Progenitor cell of endocrine pancreas (in vitro differentiated cells): ENCODE measurements around the gene ADGRA1. TPM values are rescaled to one million over a fixed set of nuclear protein-coding genes. Genes with fewer than 3 reads are reported as not detected.

ENCODE experiments used
- DNase-seq: peaks from one replicate; pipeline ENCODE4 v3.0.0; 2021; ENCODE audit warnings: low spot score; ENCODE audit not compliant: unreplicated experiment
- H3K27ac Mint-ChIP-seq: 2 replicates; pipeline ENCODE4 v1.8.0; 2021; ENCODE audit warnings: mild to moderate bottlenecking, moderate library complexity, mixed read lengths
- H3K27me3 Mint-ChIP-seq: 2 replicates; pipeline ENCODE4 v1.8.0; 2021; ENCODE audit warnings: mixed read lengths
- H3K36me3 Mint-ChIP-seq: 2 replicates; pipeline ENCODE4 v1.8.0; 2022; ENCODE audit warnings: mixed read lengths; ENCODE audit not compliant: insufficient read depth
- H3K4me1 Mint-ChIP-seq: 2 replicates; pipeline ENCODE4 v1.8.0; 2021; ENCODE audit warnings: low read depth, mixed read lengths
- H3K4me3 Mint-ChIP-seq: 2 replicates; pipeline ENCODE4 v1.8.0; 2021; ENCODE audit warnings: low read depth, mild to moderate bottlenecking, moderate library complexity, mixed read lengths
- H3K9me3 Mint-ChIP-seq: 2 replicates; pipeline ENCODE4 v1.8.0; 2021; ENCODE audit warnings: low read depth, mixed read lengths
- total RNA-seq: library from RNA; stranded (reverse); gene quantifications from 2 replicates; pipeline ENCODE4 v1.2.1, GENCODE V29; 2021
- TF ChIP-seq, protein P1 (sequence below): fragments of 200-600 bp; sonication (generic); IDR thresholded peaks from one replicate; pipeline ENCODE4 v1.5.0; 2021; ENCODE audit warnings: antibody characterized with exemption, mild to moderate bottlenecking; ENCODE audit not compliant: unreplicated experiment

ADGRA1 gene
- total RNA-seq, 1 donor from 2014 or later: 1.2 TPM

DNA sequence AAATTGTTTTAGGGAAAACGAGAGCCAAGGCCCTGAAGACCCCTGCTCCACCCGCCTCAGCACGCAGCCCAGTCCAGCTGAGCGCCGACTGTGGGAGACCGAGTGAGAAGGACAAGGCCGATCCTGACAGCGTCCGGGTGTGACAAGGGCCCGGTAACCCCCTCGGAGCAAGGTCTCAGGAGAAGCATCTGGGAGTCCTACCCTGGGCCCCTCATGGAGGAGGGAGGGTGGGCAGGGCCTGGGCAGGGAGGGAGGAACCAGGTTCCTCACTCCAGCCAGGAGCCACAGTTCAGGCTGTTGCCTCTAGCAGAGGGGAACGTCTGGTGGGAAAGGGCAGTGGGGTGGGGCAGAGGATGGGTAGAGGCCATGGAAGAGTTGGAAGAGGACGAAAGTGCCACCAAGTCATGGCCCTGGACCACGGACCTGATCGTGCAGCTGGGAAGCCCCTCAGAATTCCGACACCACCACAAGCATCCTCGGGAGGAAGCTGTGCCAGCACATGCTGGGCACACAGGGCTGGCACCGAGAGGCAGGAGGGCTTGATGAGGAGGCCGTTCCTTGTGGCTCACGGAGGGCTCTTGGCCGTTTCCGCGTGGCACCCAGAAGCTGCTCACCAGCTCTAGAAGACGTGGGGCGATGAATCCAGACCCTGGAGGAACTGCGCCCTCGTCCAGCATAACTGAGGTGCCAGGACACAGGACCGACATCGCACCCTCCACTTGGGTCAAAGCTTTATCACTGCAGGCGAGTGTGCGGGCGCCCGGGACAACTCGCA lies 70.1 kb downstream of the ADGRA1 start:
- Mint-ChIP-seq H3K36me3 (peaks cover 2% of the 10 kb centered on the region), H3K27me3 (peaks cover 29% of the 10 kb centered on the region), H3K27ac (no peak overlapping the region), H3K4me3 (peak overlapping the region; percentile 37), H3K4me1 (peaks cover 1% of the 10 kb centered on the region), H3K9me3 (no peaks in the 10 kb centered on the region)
- DNase-seq: no peak
- TF ChIP-seq, protein P1, sequence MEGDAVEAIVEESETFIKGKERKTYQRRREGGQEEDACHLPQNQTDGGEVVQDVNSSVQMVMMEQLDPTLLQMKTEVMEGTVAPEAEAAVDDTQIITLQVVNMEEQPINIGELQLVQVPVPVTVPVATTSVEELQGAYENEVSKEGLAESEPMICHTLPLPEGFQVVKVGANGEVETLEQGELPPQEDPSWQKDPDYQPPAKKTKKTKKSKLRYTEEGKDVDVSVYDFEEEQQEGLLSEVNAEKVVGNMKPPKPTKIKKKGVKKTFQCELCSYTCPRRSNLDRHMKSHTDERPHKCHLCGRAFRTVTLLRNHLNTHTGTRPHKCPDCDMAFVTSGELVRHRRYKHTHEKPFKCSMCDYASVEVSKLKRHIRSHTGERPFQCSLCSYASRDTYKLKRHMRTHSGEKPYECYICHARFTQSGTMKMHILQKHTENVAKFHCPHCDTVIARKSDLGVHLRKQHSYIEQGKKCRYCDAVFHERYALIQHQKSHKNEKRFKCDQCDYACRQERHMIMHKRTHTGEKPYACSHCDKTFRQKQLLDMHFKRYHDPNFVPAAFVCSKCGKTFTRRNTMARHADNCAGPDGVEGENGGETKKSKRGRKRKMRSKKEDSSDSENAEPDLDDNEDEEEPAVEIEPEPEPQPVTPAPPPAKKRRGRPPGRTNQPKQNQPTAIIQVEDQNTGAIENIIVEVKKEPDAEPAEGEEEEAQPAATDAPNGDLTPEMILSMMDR: no peak

DNA sequence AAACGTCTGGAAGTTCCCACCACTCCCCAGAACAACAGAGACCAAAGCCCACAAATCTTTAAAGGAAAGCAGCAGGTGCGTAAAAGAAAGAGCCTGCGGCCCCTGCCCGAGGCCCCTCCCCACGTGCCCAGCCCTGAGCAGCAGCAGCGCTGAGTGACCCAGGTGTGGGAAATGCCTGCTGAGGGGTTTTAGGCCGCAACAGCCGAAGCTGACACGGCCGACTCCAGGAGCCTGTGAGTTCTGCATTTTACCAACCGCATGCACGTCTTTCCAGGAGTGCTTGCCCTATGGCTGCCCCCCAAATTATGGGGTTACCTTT lies 70.7 kb downstream of the ADGRA1 start:
- Mint-ChIP-seq H3K4me3 (no peak overlapping the region), H3K27me3 (peaks cover 30% of the 10 kb centered on the region), H3K27ac (no peak overlapping the region), H3K36me3 (peaks cover 3% of the 10 kb centered on the region), H3K4me1 (peaks cover 1% of the 10 kb centered on the region), H3K9me3 (no peaks in the 10 kb centered on the region)
- TF ChIP-seq, protein P1: no peak
- DNase-seq: no peak

DNA sequence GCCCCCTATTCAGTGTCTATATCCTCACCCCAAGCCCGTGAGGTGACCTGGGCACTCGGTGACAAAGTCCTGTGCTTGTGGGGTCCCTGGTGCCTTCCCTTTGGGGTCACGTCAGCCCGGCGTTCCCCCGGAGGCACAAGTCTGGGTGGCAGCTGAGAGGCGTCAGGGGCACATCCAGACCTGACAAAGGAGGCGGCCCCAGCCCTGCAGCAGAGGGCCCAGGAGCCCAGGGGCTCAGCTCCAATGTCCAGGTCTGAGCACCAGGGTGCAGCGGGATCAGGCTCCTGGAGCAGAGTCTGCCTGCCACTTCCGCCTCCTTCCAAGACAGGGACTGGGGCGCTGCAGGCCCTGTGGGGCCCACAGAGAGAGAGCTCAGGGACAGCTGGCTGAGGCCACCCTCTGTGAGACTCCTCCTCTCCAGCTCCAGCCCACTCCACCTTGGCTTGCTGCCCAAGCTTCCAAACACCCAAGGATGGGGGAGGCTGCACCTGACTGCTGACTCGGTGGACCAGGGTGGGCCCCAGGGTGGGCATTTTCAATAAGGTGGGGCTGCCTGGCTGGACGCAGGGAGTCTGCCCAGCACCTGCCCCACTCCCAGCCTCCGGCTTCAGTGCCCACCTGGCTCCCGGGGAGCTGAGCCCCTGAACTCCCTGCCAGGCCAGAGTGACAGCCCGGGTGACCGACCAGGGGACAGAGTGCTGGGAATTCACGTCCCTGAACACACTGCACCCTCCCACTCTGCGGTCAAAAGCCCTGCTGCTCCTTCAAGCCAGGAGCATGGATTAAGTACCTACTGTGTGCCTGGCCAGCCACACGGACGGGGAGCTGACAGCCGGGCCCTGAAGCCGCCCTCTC lies 71.3 kb downstream of the ADGRA1 start:
- Mint-ChIP-seq H3K4me3 (peak overlapping the region; percentile 51), H3K36me3 (peaks cover 3% of the 10 kb centered on the region), H3K9me3 (no peaks in the 10 kb centered on the region), H3K27ac (no peak overlapping the region), H3K27me3 (peaks cover 29% of the 10 kb centered on the region), H3K4me1 (peaks cover 1% of the 10 kb centered on the region)
- no peak for DNase-seq
- TF ChIP-seq, protein P1: peak; percentile 5

DNA sequence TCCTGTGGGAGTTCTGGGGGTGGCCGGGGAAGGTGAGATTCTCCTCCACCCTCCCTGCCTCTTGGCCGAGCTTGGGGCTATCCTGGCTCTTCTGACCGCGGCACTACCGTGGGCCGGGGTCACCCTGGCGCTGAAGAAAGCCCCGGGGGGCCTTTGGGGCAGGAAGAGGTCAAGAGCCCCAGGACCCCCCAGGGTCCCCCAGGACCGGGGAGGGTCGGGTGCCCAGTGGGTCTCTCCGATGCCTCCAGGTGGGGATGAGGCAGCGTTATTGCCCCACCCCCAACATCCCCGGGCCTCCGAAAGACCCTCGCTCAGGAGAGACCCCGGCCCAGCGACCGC lies 71.9 kb downstream of the ADGRA1 start:
- peaks cover 1% of the 10 kb centered on the region for H3K4me1 Mint-ChIP-seq
- H3K9me3 Mint-ChIP-seq: no peaks in the 10 kb centered on the region
- no peak for DNase-seq
- peaks cover 23% of the 10 kb centered on the region for H3K27me3 Mint-ChIP-seq
- peaks cover 3% of the 10 kb centered on the region for H3K36me3 Mint-ChIP-seq
- peak overlapping the region; percentile 51 for H3K4me3 Mint-ChIP-seq
- H3K27ac Mint-ChIP-seq: no peak overlapping the region
- TF ChIP-seq, protein P1: no peak

DNA sequence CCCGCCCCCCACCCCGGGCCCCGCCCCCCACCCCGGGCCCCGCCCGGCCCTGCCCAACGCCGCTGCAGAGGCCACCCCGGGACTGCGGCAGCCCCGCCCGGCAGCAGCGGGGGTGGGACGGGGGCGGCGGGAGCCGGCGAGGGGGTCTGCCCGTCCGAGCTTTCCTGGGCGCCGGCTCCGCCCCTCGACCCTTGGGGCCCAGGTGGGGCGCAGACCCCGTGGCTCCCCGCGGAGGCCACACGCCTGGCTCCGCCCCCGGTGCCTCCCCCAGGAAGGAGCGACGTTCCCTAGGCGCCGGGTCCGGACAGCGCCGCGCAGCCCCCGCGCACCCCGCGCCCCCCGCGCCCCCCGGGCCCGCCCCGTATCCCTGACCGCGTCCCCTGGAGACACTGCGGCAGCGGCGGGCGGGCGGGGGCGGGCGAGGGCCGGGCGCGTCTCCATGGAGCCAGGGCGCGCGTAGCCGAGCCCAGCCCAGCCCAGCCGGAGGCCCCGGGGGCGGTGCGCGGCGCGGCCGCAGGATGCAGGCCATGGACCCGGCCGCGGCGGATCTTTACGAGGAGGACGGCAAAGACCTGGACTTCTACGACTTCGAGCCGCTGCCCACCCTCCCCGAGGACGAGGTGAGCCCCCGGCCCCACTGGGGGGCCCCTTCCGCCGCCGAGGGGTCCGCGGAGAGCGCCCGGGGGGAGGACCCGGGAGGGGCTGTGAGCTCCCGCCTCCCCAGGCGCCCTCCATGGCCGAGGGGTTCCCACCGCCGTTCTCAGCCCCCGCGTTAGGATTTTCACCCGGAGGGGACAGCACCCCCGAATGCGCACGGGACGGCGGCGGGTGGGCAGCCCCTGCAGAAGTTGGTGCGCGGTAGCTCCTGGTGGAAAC lies 72.5 kb downstream of the ADGRA1 start, which contains the start of gene KNDC1:
KNDC1 (plus strand) TSS at position 270 of the 876 bp plus-strand sequence; CDS start at position 519, 249 bp downstream.
- no peaks in the 10 kb centered on the region for H3K9me3 Mint-ChIP-seq
- peaks cover 3% of the 10 kb centered on the region for H3K36me3 Mint-ChIP-seq
- no peak within 1 kb of the TSS for H3K27ac Mint-ChIP-seq
- no peak for DNase-seq
- peak within 1 kb of the TSS; percentile 68 for H3K4me3 Mint-ChIP-seq
- H3K4me1 Mint-ChIP-seq: peaks cover 1% of the 10 kb centered on the region
- H3K27me3 Mint-ChIP-seq: peaks cover 17% of the 10 kb centered on the region
- TF ChIP-seq, protein P1: no peak
